Neuron (in vitro differentiated cells): ENCODE measurements around the gene AGFG1.
A peak's percentile ranks its signal among the peaks of the same experiment; 100 is the strongest.

Source experiments
- H2AFZ ChIP-seq: one replicate; pipeline ENCODE4 v1.6.1; 2013; ENCODE audit warnings: low read depth, mild to moderate bottlenecking, inconsistent platforms, low read length, moderate library complexity
- H3K27me3 ChIP-seq: one replicate; pipeline ENCODE4 v1.6.1; 2013; ENCODE audit warnings: low read length; ENCODE audit not compliant: insufficient read depth
- H3K36me3 ChIP-seq: one replicate; pipeline ENCODE4 v1.6.1; 2013; ENCODE audit warnings: low read length; ENCODE audit not compliant: insufficient read depth
- H3K4me1 ChIP-seq: one replicate; pipeline ENCODE4 v1.6.1; 2013; ENCODE audit warnings: low read length; ENCODE audit not compliant: insufficient read depth
- H3K4me3 ChIP-seq: 2 replicates; pipeline ENCODE4 v1.5.1; 2013; ENCODE audit warnings: mild to moderate bottlenecking, low read length, moderate library complexity
- H3K9me3 ChIP-seq: one replicate; pipeline ENCODE4 v1.6.1; 2013; ENCODE audit warnings: low read length

Gene AGFG1

DNA sequence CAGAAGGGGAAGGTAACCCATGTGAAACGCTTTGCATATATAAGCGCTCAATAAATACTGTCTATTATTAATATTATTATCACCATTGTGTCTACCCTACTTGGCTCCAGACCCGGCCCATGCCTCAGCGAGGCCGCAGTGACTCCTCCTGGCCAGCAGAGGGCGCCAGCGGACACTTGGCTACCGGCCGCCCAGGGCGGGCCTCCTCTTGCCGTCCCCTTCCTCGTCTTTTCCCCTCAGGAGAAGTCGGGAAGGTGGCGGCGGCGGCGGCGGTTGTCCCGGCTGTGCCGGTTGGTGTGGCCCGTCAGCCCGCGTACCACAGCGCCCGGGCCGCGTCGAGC lies at the start of gene AGFG1:
AGFG1 (plus strand) TSS at position 233 of the 341 bp plus-strand sequence. CDS start 266 bp downstream, outside the sequence.
- Histone ChIP-seq H3K4me1 (peaks cover 15% of the 10 kb centered on the region), H3K36me3 (no peaks in the 10 kb centered on the region), H3K9me3 (no peaks in the 10 kb centered on the region), H3K4me3 (peak within 1 kb of the TSS; percentile 100), H2AFZ (no peak within 1 kb of the TSS), H3K27me3 (no peaks in the 10 kb centered on the region)

DNA sequence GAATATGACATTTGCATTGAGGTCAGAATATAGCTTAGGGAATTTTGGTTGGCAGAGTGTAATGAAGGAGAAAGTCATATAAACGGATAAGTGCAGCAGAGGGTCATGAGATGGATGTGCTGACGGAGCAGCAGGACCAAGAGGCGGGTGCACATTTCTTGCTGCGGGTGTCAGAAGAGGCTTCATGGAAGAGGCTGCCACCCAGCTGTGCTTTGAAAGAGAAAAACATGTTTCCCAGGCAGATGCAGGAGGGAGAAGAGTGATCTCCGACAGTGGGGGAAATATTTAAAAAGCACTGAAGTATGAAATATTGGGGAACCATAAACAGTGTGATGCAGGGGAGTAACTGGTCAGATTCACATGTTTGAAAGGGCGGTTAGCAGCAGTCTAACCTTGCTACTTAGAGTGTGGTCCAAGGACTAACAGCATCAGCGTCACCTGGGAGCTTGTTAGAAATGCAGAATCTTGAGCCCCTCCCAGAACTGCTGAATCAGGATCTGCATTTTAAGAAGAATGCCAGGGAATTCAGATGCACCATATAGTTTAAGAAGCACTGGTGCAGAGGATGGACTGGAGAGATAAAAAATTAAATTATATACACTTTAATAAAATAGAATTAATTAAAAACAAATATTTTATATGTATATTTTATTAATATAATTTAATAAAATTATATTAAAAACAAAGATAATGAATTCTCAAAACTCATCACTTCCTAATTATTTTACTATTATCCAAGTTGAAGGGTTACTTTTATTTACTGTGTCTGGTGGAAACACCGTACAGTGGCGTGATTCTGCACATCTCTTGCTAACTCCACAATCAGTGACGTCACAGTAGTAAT lies 48.1 kb upstream of the AGFG1 start:
- Histone ChIP-seq H2AFZ (no peak overlapping the region), H3K9me3 (peaks cover 2% of the 10 kb centered on the region)

DNA sequence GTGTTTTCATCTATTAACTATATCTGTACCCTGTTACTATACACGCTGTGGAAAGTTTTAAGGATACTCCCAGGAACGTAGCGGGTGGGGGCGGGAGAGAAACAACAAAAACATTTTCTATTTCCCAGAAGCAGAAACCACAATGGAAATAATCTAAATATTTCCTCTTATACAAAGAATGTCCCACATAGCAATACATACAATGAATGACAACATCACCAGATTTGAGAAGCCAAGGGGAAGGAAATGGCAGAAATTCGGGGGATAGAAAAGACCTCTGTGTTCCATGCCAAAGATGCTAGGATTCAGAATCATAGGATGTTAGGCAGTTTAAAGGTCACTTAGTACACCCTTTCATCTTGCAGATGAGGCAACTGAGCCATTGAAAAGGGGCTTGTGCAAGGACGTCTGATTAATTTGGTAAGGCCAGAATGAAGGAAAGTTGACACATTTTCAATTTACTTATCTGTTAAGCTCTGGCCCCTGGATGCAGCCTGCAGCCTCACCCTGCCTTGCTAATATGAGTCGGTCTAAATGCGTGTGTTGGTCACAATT lies 43.1 kb upstream of the AGFG1 start:
- no peaks in the 10 kb centered on the region for H3K27me3 ChIP-seq
- H3K4me3 ChIP-seq = no peak overlapping the region
- peaks cover under 1% of the 10 kb centered on the region for H3K4me1 ChIP-seq
- H3K36me3 ChIP-seq = no peaks in the 10 kb centered on the region
- no peaks in the 10 kb centered on the region for H3K9me3 ChIP-seq
- no peak overlapping the region for H2AFZ ChIP-seq

More for the DNA sequence above, 48.1 kb upstream of the AGFG1 start:
- Histone ChIP-seq H3K4me3 (no peak overlapping the region), H3K36me3 (no peaks in the 10 kb centered on the region), H3K4me1 (peaks cover 3% of the 10 kb centered on the region), H3K27me3 (no peaks in the 10 kb centered on the region)

GRCh38 chr2:227430639-227431038 lies 41.3 kb upstream of the AGFG1 start:
- Histone ChIP-seq H3K27me3 (no peaks in the 10 kb centered on the region), H3K4me1 (no peaks in the 10 kb centered on the region), H2AFZ (no peak overlapping the region), H3K4me3 (no peak overlapping the region), H3K9me3 (no peaks in the 10 kb centered on the region), H3K36me3 (no peaks in the 10 kb centered on the region)

GRCh38 chr2:227433171-227433570 lies 38.8 kb upstream of the AGFG1 start:
- no peaks in the 10 kb centered on the region for H3K9me3 ChIP-seq
- no peak overlapping the region for H3K4me3 ChIP-seq
- H3K27me3 ChIP-seq = no peaks in the 10 kb centered on the region
- no peaks in the 10 kb centered on the region for H3K36me3 ChIP-seq
- H3K4me1 ChIP-seq = no peaks in the 10 kb centered on the region
- H2AFZ ChIP-seq = no peak overlapping the region

- no peaks in the 10 kb centered on the region for H3K9me3 ChIP-seq
- no peak overlapping the region for H3K4me3 ChIP-seq
- no peaks in the 10 kb centered on the region for H3K27me3 ChIP-seq
- no peaks in the 10 kb centered on the region for H3K36me3 ChIP-seq
- no peak overlapping the region for H2AFZ ChIP-seq
- no peaks in the 10 kb centered on the region for H3K4me1 ChIP-seq
Measured at GRCh38 chr2:227436436-227437174, 35.4 kb upstream of the AGFG1 start.

- no peak overlapping the region for H3K4me3 ChIP-seq
- H3K36me3 ChIP-seq = no peaks in the 10 kb centered on the region
- no peaks in the 10 kb centered on the region for H3K4me1 ChIP-seq
- H3K27me3 ChIP-seq = no peaks in the 10 kb centered on the region
- no peaks in the 10 kb centered on the region for H3K9me3 ChIP-seq
- H2AFZ ChIP-seq = no peak overlapping the region
Measured at GRCh38 chr2:227439214-227439613, 32.7 kb upstream of the AGFG1 start.

GRCh38 chr2:227442639-227443038 lies 29.3 kb upstream of the AGFG1 start:
- Histone ChIP-seq H3K9me3 (no peaks in the 10 kb centered on the region), H3K4me3 (no peak overlapping the region), H2AFZ (no peak overlapping the region), H3K36me3 (no peaks in the 10 kb centered on the region), H3K4me1 (peaks cover 4% of the 10 kb centered on the region), H3K27me3 (no peaks in the 10 kb centered on the region)

DNA sequence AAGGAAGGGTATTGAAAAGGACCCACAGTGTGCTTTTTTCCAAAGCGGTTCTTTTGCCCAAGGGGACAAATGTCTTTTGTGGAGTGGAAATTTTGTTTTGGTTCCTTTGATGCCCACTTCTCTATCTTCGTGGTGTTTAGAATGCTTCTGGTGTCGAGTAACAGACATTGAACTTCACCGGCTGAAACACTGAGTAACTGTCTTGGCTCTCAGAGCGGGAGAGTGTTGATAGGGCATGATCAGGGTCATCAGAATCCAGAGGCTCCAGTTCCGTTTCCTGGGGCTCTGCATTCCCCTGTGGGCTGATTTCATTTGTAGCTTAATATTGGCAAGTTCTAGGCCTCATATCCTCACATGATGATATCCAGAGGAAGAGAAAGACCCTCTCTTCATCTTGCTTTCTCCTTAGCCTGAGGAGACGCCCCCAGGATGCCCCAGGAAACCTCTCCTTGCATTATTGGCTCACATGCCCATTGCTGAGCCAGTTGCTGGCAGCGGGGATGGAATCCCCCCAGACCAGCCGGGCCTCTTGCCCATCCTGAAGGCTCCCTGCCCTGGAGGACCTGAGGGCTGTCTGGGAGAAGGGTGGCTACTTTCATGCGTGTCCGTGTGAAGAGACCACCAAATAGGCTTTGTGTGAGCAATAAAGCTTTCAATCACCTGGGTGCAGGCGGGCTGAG lies 27.9 kb upstream of the AGFG1 start:
- no peaks in the 10 kb centered on the region for H3K27me3 ChIP-seq
- H2AFZ ChIP-seq = no peak overlapping the region
- peaks cover 7% of the 10 kb centered on the region for H3K4me1 ChIP-seq
- H3K9me3 ChIP-seq = no peaks in the 10 kb centered on the region
- H3K4me3 ChIP-seq = no peak overlapping the region
- H3K36me3 ChIP-seq = no peaks in the 10 kb centered on the region

DNA sequence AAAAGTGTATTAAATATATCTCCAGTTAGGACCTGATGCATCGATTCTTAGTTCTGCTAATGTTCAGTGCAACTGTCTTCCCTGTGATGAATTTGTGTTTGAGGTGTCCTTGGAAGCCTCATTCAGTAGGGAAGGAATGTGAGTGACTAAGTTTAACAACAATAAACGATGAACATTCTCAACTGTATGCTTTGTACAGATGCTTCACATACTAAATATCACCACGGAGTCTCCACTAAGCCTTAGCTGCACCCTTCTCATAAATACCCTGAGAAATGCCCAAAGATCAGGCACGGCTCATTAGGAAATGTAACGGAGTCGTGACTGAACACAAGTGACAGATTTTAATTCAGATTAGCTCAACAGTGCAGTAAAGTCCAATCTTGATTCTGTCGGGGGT lies 24.4 kb upstream of the AGFG1 start:
- H3K4me3 ChIP-seq = no peak overlapping the region
- no peak overlapping the region for H2AFZ ChIP-seq
- H3K36me3 ChIP-seq = no peaks in the 10 kb centered on the region
- no peaks in the 10 kb centered on the region for H3K27me3 ChIP-seq
- peaks cover 16% of the 10 kb centered on the region for H3K4me1 ChIP-seq
- no peaks in the 10 kb centered on the region for H3K9me3 ChIP-seq

GRCh38 chr2:227450311-227450841 lies 21.6 kb upstream of the AGFG1 start:
- no peak overlapping the region for H2AFZ ChIP-seq
- no peak overlapping the region for H3K4me3 ChIP-seq
- no peaks in the 10 kb centered on the region for H3K27me3 ChIP-seq
- H3K4me1 ChIP-seq = peaks cover 16% of the 10 kb centered on the region
- H3K9me3 ChIP-seq = no peaks in the 10 kb centered on the region
- H3K36me3 ChIP-seq = no peaks in the 10 kb centered on the region

GRCh38 chr2:227450926-227451654 lies 20.9 kb upstream of the AGFG1 start:
- Histone ChIP-seq H2AFZ (no peak overlapping the region), H3K36me3 (no peaks in the 10 kb centered on the region), H3K9me3 (no peaks in the 10 kb centered on the region), H3K27me3 (no peaks in the 10 kb centered on the region), H3K4me1 (peaks cover 16% of the 10 kb centered on the region), H3K4me3 (no peak overlapping the region)
